ENCODE measurements around the gene NANOS2. TPM values are rescaled to one million over a fixed set of nuclear protein-coding genes. Genes with fewer than 3 reads are reported as not detected.

NANOS2 gene
- polyA plus RNA-seq (2013) = not detected

DNA sequence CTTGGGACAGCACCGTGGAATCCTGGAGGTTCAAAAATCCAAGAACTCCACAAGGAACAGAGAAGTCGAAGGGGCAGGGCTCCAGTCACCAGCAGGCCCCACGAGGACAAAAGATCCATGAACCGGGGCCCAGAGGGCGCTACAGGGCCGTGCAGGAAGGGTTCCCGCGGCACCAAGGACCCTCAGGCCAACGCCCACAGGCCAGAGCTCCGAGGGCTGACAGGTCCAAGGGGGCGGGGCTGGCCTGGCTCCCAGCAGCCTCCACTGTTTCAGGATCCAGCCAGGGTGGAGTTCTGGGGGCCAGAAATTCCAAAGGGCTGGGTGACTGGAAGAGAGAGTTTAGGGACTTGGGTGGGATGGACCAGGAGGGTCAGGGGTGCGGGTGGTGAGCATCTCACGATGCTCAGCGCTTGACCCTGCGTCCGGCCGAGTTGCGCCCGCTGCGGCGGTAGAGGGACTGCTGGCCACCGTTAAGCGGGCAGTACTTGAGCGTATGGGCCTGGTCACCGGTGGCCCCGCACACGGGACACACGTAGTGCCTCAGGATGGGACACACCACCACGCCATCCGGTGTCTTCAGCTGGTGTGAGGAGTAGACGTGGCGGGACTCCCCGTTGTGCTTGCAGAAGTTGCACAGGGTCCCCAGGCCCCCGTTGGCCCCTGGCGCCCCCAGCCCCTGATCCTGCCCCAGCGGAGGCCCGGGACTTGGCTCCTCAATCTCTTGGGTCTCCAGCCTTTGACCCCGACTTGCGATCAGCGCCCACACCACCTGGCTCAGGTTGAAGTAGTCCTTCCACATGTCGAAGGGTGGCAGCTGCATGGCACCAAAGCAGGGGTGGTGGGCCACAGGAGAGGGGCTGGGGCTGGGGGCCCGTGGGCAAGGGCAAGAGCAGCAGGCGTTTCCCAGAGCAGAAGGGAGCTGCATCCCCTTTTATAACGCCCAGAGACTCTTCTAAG, at the start of gene NANOS2:
Gene NANOS2 (minus strand): TSS at position 905 of the 957 bp plus-strand sequence. CDS start 85 bp downstream, at position 820.
- CTCF ChIA-PET = no interaction called here
- WGBS (ENCODE audit: insufficient coverage) = 62% methylated on average over 34 of the region's 44 CpGs

DNA sequence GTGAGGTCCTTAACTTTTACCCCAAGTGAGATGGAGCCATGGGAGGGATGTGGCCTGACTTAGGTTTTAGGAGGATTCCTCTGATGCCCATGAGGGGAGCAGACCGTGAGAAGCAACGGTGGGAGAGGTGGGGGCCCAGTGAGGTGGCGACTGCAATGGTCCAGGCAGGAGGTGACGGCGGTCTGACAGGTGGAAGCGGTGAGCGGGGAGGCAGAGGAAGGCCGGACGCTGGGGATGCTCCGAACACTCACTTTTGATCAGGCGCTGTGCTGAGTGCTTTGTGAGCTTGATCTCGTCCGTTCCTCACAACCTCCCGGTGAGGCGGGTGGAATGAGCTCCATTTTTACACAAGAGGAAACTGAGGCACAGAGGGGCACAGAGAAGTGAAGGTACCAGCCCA, 47.4 kb upstream of the NANOS2 start:
- WGBS (ENCODE audit: insufficient coverage) = 91% methylated on average over 12 of the region's 15 CpGs
- POLR2A ChIA-PET = no interaction called here
- Histone ChIP-seq H3K9me3 (ENCODE audit: control extremely low read depth in 1 of 5, control insufficient read depth in 4 of 5, insufficient read depth in 2 of 5, low read depth in 1 of 5, low read length in 4 of 5) (no peaks in the 10 kb centered on the region), H3K36me3 (ENCODE audit: control insufficient read depth in 4 of 4, insufficient read depth in 4 of 4, low read length in 3 of 4) (no peaks in the 10 kb centered on the region), H3K4me3 (ENCODE audit: control insufficient read depth in 1 of 7, extremely low read depth in 1 of 7, insufficient read depth in 4 of 7, low read depth in 2 of 7, low read length in 6 of 7) (no peak overlapping the region), H3K4me1 (ENCODE audit: control extremely low read depth in 1 of 4, control insufficient read depth in 4 of 4, insufficient read depth in 4 of 4, low read length in 3 of 4) (no peaks in the 10 kb centered on the region), H3K27me3 (replicated peaks in 2 of 5; ENCODE audit: control insufficient read depth in 4 of 5, insufficient read depth in 5 of 5, low read length in 4 of 5) (peaks cover 4 to 58% (median 12%) of the 10 kb centered on the region in 5 experiments), H3K27ac (ENCODE audit: insufficient read depth in 1 of 2, low read depth in 1 of 2, low read length in 2 of 2, poor library complexity in 1 of 2, severe bottlenecking in 2 of 2) (no peak overlapping the region)
- DNase-seq = no peak
- CTCF ChIA-PET = interaction anchor here (1.2 kb wide), 1 partner anchor 10 kb away, joined by 5 read pairs; no protein-coding TSS in a partner anchor

More for the DNA sequence above, at the start of gene NANOS2:
- POLR2A ChIA-PET = no interaction called here
- Histone ChIP-seq H3K36me3 (ENCODE audit: control insufficient read depth in 4 of 4, insufficient read depth in 4 of 4, low read length in 3 of 4) (no peaks in the 10 kb centered on the region), H3K4me3 (ENCODE audit: control insufficient read depth in 1 of 7, extremely low read depth in 1 of 7, insufficient read depth in 4 of 7, low read depth in 2 of 7, low read length in 6 of 7) (no peak within 1 kb of the TSS), H3K4me1 (ENCODE audit: control extremely low read depth in 1 of 4, control insufficient read depth in 4 of 4, insufficient read depth in 4 of 4, low read length in 3 of 4) (no peaks in the 10 kb centered on the region), H3K27ac (ENCODE audit: insufficient read depth in 1 of 2, low read depth in 1 of 2, low read length in 2 of 2, poor library complexity in 1 of 2, severe bottlenecking in 2 of 2) (no peak within 1 kb of the TSS), H3K27me3 (replicated peaks in 2 of 5; ENCODE audit: control insufficient read depth in 4 of 5, insufficient read depth in 5 of 5, low read length in 4 of 5) (peaks cover 4 to 41% (median 7%) of the 10 kb centered on the region in 5 experiments), H3K9me3 (ENCODE audit: control extremely low read depth in 1 of 5, control insufficient read depth in 4 of 5, insufficient read depth in 2 of 5, low read depth in 1 of 5, low read length in 4 of 5) (no peaks in the 10 kb centered on the region)
- peak in 2 of 3 donors; percentile 15 to 23 for DNase-seq

- Histone ChIP-seq H3K4me1 (ENCODE audit: control extremely low read depth in 1 of 4, control insufficient read depth in 4 of 4, insufficient read depth in 4 of 4, low read length in 3 of 4) (peaks cover 0 to 1% (median 0%) of the 10 kb centered on the region in 4 experiments), H3K4me3 (ENCODE audit: control insufficient read depth in 1 of 7, extremely low read depth in 1 of 7, insufficient read depth in 4 of 7, low read depth in 2 of 7, low read length in 6 of 7) (no peak overlapping the region), H3K36me3 (ENCODE audit: control insufficient read depth in 4 of 4, insufficient read depth in 4 of 4, low read length in 3 of 4) (no peaks in the 10 kb centered on the region), H3K27ac (ENCODE audit: insufficient read depth in 1 of 2, low read depth in 1 of 2, low read length in 2 of 2, poor library complexity in 1 of 2, severe bottlenecking in 2 of 2) (no peak overlapping the region), H3K9me3 (ENCODE audit: control extremely low read depth in 1 of 5, control insufficient read depth in 4 of 5, insufficient read depth in 2 of 5, low read depth in 1 of 5, low read length in 4 of 5) (no peaks in the 10 kb centered on the region), H3K27me3 (replicated peaks in 2 of 5; ENCODE audit: control insufficient read depth in 4 of 5, insufficient read depth in 5 of 5, low read length in 4 of 5) (peaks cover under 1 to 58% (median 7%) of the 10 kb centered on the region in 5 experiments)
- WGBS (ENCODE audit: insufficient coverage) = 21% methylated on average over 5 of the region's 19 CpGs
- ChIA-PET POLR2A (no interaction called here), CTCF (no interaction called here)
- no peak for DNase-seq
Measured at GRCh38 chr19:45960595-45961235, 46.1 kb upstream of the NANOS2 start.

- Histone ChIP-seq H3K36me3 (ENCODE audit: control insufficient read depth in 4 of 4, insufficient read depth in 4 of 4, low read length in 3 of 4) (no peaks in the 10 kb centered on the region), H3K9me3 (ENCODE audit: control extremely low read depth in 1 of 5, control insufficient read depth in 4 of 5, insufficient read depth in 2 of 5, low read depth in 1 of 5, low read length in 4 of 5) (no peaks in the 10 kb centered on the region), H3K27ac (ENCODE audit: insufficient read depth in 1 of 2, low read depth in 1 of 2, low read length in 2 of 2, poor library complexity in 1 of 2, severe bottlenecking in 2 of 2) (no peak overlapping the region), H3K4me3 (ENCODE audit: control insufficient read depth in 1 of 7, extremely low read depth in 1 of 7, insufficient read depth in 4 of 7, low read depth in 2 of 7, low read length in 6 of 7) (no peak overlapping the region), H3K27me3 (replicated peaks in 2 of 5; ENCODE audit: control insufficient read depth in 4 of 5, insufficient read depth in 5 of 5, low read length in 4 of 5) (peaks cover 0 to 58% (median 6%) of the 10 kb centered on the region in 5 experiments), H3K4me1 (ENCODE audit: control extremely low read depth in 1 of 4, control insufficient read depth in 4 of 4, insufficient read depth in 4 of 4, low read length in 3 of 4) (peaks cover 0 to 1% (median 0%) of the 10 kb centered on the region in 4 experiments)
- 82% methylated on average over 8 of the region's 8 CpGs for WGBS (ENCODE audit: insufficient coverage)
- ChIA-PET POLR2A (no interaction called here), CTCF (interaction anchor here (0.9 kb wide), 1 partner anchor 9 kb away, joined by 3 read pairs; no protein-coding TSS in a partner anchor)
- no peak for DNase-seq
Measured at GRCh38 chr19:45959517-45960025, 45.0 kb upstream of the NANOS2 start.

DNA sequence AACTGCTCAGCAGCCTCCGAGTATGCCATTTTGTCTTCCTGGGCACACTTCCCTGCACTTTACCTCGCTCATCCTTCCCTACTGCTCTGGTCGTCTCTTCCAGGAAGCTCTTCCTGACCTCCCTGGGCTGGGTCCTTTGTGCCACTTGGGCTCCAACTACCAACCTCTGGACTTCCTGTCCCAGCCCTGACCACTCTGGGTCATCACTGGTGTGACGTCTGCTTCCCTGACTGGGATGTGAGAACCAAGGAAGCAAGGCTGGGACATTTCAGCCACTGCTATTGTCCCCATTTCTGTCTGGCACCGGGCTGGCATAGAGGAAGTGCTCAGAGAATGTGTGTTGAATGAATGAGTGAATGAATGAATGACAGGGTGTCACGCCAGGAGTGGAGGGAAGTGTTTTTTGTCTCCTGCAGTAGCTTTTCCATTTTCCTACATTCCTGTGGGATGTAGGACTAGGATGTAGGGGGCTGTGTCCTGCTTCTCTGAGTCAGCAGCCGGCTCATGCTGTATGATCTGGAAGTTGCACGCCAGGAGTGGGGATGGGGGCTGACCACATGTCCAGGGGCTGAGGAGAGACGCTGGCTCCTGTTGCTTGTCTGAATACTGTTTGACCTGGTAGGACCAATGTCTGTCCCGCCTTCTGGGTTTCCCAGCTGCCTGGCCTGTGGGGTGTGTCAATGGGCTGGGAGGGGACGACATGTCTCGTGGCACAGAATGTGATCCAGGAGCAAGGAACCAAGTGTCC, 44.4 kb upstream of the NANOS2 start:
- POLR2A ChIA-PET = no interaction called here
- Histone ChIP-seq H3K9me3 (ENCODE audit: control extremely low read depth in 1 of 5, control insufficient read depth in 4 of 5, insufficient read depth in 2 of 5, low read depth in 1 of 5, low read length in 4 of 5) (no peaks in the 10 kb centered on the region), H3K4me3 (ENCODE audit: control insufficient read depth in 1 of 7, extremely low read depth in 1 of 7, insufficient read depth in 4 of 7, low read depth in 2 of 7, low read length in 6 of 7) (no peak overlapping the region), H3K27me3 (replicated peaks in 2 of 5; ENCODE audit: control insufficient read depth in 4 of 5, insufficient read depth in 5 of 5, low read length in 4 of 5) (peaks cover 0 to 62% (median 6%) of the 10 kb centered on the region in 5 experiments), H3K36me3 (ENCODE audit: control insufficient read depth in 4 of 4, insufficient read depth in 4 of 4, low read length in 3 of 4) (no peaks in the 10 kb centered on the region), H3K27ac (ENCODE audit: insufficient read depth in 1 of 2, low read depth in 1 of 2, low read length in 2 of 2, poor library complexity in 1 of 2, severe bottlenecking in 2 of 2) (no peak overlapping the region), H3K4me1 (ENCODE audit: control extremely low read depth in 1 of 4, control insufficient read depth in 4 of 4, insufficient read depth in 4 of 4, low read length in 3 of 4) (peaks cover 0 to 1% (median 0%) of the 10 kb centered on the region in 4 experiments)
- DNase-seq = no peak
- WGBS (ENCODE audit: insufficient coverage) = 76% methylated on average over 10 of the region's 12 CpGs
- CTCF ChIA-PET = interaction anchor here (0.9 kb wide), 1 partner anchor 10 kb away, joined by 3 read pairs; no protein-coding TSS in a partner anchor

DNA sequence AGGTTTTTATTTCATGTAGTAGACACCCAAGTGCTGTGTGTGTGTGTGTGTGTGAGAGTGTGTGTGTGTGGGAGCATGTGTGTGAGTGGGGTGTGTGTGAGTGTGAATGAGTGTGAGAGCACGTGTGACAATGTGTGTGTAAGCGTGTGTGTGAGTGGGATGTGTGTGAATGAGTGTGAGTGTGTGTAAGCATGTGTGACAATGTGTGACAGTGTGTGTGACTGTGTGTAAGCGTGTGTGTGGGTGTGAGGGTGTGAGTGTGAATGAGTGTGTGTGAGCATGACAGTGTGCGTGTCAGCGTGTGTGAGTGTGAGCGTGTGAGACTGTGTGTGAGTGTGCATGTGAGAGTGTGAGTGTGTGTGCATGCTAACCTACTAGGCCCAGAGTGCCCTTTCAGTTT, 43.7 kb upstream of the NANOS2 start:
- Histone ChIP-seq H3K27me3 (replicated peaks in 2 of 5; ENCODE audit: control insufficient read depth in 4 of 5, insufficient read depth in 5 of 5, low read length in 4 of 5) (peaks cover 0 to 68% (median 6%) of the 10 kb centered on the region in 5 experiments), H3K27ac (ENCODE audit: insufficient read depth in 1 of 2, low read depth in 1 of 2, low read length in 2 of 2, poor library complexity in 1 of 2, severe bottlenecking in 2 of 2) (no peak overlapping the region), H3K9me3 (ENCODE audit: control extremely low read depth in 1 of 5, control insufficient read depth in 4 of 5, insufficient read depth in 2 of 5, low read depth in 1 of 5, low read length in 4 of 5) (peaks cover 0 to 2% (median 0%) of the 10 kb centered on the region in 5 experiments), H3K4me1 (ENCODE audit: control extremely low read depth in 1 of 4, control insufficient read depth in 4 of 4, insufficient read depth in 4 of 4, low read length in 3 of 4) (peaks cover 0 to 2% (median 0%) of the 10 kb centered on the region in 4 experiments), H3K36me3 (ENCODE audit: control insufficient read depth in 4 of 4, insufficient read depth in 4 of 4, low read length in 3 of 4) (no peaks in the 10 kb centered on the region), H3K4me3 (ENCODE audit: control insufficient read depth in 1 of 7, extremely low read depth in 1 of 7, insufficient read depth in 4 of 7, low read depth in 2 of 7, low read length in 6 of 7) (no peak overlapping the region)
- CTCF ChIA-PET = no interaction called here
- 88% methylated on average over 6 of the region's 6 CpGs for WGBS (ENCODE audit: insufficient coverage)
- DNase-seq = no peak
- POLR2A ChIA-PET = no interaction called here

All from common myeloid progenitor, CD34-positive (primary cell).